K562 (cell line): ENCODE results near the gene NAT9. TPM values are rescaled to one million over a fixed set of nuclear protein-coding genes. Genes with fewer than 3 reads are reported as not detected.

Experiments
- ATF2 ChIP-seq: sonication (generic); formaldehyde crosslinking; IDR thresholded peaks from 2 replicates; pipeline ENCODE4 v1.8.1; 2022; ENCODE audit warnings: missing genetic modification reagents
- CBX2 ChIP-seq: fragments of 200-600 bp; sonication (generic); IDR thresholded peaks from one replicate; pipeline ENCODE4 v1.6.1; 2012; ENCODE audit warnings: mild to moderate bottlenecking, low read length, inconsistent platforms; ENCODE audit not compliant: insufficient read depth, poor library complexity, severe bottlenecking
- CHD1 ChIP-seq: fragments of 200-600 bp; sonication (generic); IDR thresholded peaks from one replicate; pipeline ENCODE4 v1.6.1; 2012; ENCODE audit warnings: mild to moderate bottlenecking, moderate library complexity, low read length, inconsistent platforms
- EZH2 ChIP-seq: IDR thresholded peaks from 2 replicates; pipeline ENCODE4 v1.6.1; 2012; ENCODE audit warnings: low read depth, mild to moderate bottlenecking, inconsistent platforms, low read length, borderline replicate concordance
- FOXJ3 ChIP-seq: sonication (generic); formaldehyde crosslinking; IDR thresholded peaks from 2 replicates; pipeline ENCODE4 v1.4.0; 2020; ENCODE audit warnings: mild to moderate bottlenecking, missing genetic modification reagents
- HDGF ChIP-seq: fragments of 450-650 bp; IDR thresholded peaks from 2 replicates; pipeline ENCODE4 v1.6.1; 2016
- MBD2 ChIP-seq: sonication (generic); IDR thresholded peaks from 2 replicates; pipeline ENCODE4 v1.6.1; 2016; ENCODE audit warnings: low read depth, borderline replicate concordance
- PHB2 ChIP-seq: fragments of 450-650 bp; IDR thresholded peaks from 2 replicates; pipeline ENCODE4 v1.6.1; 2017; ENCODE audit warnings: low read depth
- TAF15 ChIP-seq: fragments of 200-400 bp; formaldehyde crosslinking; IDR thresholded peaks from 2 replicates; pipeline ENCODE4 v1.6.1; 2017; ENCODE audit warnings: mild to moderate bottlenecking, low read depth, low read length, moderate library complexity
- ZNF124 ChIP-seq: sonication (generic); formaldehyde crosslinking; IDR thresholded peaks from 2 replicates; pipeline ENCODE4 v1.8.1; 2022; ENCODE audit warnings: missing genetic modification reagents
- ZNF347 ChIP-seq: fragments of 450-650 bp; formaldehyde crosslinking; IDR thresholded peaks from 2 replicates; pipeline ENCODE4 v1.4.0; 2020; ENCODE audit warnings: low read depth, mild to moderate bottlenecking, moderate library complexity
- polyA plus RNA-seq, 8 experiments: library from polyadenylated mRNA; depleted of rRNA in 4 of 8; stranded (reverse) in 5 of 8; unstranded in 3 of 8; fragments of >200 nt; fragmentation: Nextera tagmentation in 2 of 8; fragmentation: Illumina TruSeq in 1 of 8; extraction: Ambion mirVana in 2 of 8; extraction: Trizol in 1 of 8; gene quantifications; 2 replicates each; pipeline versions ENCODE4 v1.2.1 to v1.2.3, GENCODE V29; 2011 to 2014; ENCODE audit warnings: inconsistent platforms in 1 of 8, missing spikeins in 1 of 8
- total RNA-seq, 7 experiments: library from RNA; depleted of rRNA in 6 of 7; stranded (reverse); fragments of >200 nt in 6 of 7; fragmentation: Illumina TruSeq in 2 of 7; extraction: Trizol in 2 of 7; gene quantifications; 2 replicates each; pipeline versions ENCODE4 v1.2.1 to v1.2.3, GENCODE V29; 2011 to 2021; ENCODE audit warnings: low replicate concordance in 1 of 7
- TF ChIP-seq, protein P1 (sequence below): fragments of 200-600 bp; sonication (generic); IDR thresholded peaks from one replicate; pipeline ENCODE4 v1.6.1; 2012; ENCODE audit warnings: mild to moderate bottlenecking, low read depth, low read length, inconsistent platforms
- TF ChIP-seq, protein P2 (sequence below): fragments of 250-450 bp; sonication (Bioruptor Pico); IDR thresholded peaks from 2 replicates; pipeline ENCODE4 v1.8.0; 2022; ENCODE audit warnings: inconsistent platforms

NAT9 gene
- total and polyA plus RNA-seq, 9 of the 15 experiments (the other 6 are each of a cell fraction or from before 2014, with no cell fraction given): 4.2 to 63.6 (median 40.8) TPM

DNA sequence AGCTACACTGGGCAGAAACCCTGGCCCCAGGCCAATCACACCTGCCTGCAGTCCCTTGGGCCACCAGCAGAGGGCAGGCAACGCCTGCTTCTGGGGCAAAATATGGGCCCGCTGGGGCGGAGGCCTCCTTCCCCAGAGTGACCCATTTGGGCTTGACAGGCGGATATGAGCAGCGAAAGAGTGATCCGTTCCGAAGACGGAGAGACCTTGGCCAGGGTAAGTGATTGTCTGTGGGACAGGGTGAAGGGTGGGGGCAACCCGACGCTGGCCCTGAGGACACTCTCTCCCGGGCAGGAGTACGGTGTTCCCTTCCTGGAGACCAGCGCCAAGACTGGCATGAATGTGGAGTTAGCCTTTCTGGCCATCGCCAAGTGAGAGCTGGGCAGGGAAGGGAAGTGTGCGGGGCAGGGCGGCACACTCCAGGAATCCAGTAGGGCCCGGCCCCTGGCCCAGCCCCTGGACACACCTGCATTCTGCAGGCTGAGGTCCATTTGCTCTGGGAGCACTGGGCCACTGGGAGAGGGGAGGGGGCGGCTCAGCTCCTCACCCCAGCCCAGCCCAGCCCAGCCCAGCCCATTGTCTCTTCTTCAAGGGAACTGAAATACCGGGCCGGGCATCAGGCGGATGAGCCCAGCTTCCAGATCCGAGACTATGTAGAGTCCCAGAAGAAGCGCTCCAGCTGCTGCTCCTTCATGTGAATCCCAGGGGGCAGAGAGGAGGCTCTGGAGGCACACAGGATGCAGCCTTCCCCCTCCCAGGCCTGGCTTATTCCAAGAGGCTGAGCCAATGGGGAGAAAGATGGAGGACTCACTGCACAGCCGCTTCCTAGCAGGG is 31.2 kb downstream of the NAT9 start (continued):
- TF ChIP-seq ATF2 (CRISPR knock-in tag): no peak
- TF ChIP-seq CHD1: no peak
- no peak for TF ChIP-seq TAF15
- TF ChIP-seq EZH2: no peak
- TF ChIP-seq CBX2: no peak
- no peak for TF ChIP-seq MBD2
- no peak for TF ChIP-seq ZNF124 (CRISPR knock-in tag)
- TF ChIP-seq, protein P1, sequence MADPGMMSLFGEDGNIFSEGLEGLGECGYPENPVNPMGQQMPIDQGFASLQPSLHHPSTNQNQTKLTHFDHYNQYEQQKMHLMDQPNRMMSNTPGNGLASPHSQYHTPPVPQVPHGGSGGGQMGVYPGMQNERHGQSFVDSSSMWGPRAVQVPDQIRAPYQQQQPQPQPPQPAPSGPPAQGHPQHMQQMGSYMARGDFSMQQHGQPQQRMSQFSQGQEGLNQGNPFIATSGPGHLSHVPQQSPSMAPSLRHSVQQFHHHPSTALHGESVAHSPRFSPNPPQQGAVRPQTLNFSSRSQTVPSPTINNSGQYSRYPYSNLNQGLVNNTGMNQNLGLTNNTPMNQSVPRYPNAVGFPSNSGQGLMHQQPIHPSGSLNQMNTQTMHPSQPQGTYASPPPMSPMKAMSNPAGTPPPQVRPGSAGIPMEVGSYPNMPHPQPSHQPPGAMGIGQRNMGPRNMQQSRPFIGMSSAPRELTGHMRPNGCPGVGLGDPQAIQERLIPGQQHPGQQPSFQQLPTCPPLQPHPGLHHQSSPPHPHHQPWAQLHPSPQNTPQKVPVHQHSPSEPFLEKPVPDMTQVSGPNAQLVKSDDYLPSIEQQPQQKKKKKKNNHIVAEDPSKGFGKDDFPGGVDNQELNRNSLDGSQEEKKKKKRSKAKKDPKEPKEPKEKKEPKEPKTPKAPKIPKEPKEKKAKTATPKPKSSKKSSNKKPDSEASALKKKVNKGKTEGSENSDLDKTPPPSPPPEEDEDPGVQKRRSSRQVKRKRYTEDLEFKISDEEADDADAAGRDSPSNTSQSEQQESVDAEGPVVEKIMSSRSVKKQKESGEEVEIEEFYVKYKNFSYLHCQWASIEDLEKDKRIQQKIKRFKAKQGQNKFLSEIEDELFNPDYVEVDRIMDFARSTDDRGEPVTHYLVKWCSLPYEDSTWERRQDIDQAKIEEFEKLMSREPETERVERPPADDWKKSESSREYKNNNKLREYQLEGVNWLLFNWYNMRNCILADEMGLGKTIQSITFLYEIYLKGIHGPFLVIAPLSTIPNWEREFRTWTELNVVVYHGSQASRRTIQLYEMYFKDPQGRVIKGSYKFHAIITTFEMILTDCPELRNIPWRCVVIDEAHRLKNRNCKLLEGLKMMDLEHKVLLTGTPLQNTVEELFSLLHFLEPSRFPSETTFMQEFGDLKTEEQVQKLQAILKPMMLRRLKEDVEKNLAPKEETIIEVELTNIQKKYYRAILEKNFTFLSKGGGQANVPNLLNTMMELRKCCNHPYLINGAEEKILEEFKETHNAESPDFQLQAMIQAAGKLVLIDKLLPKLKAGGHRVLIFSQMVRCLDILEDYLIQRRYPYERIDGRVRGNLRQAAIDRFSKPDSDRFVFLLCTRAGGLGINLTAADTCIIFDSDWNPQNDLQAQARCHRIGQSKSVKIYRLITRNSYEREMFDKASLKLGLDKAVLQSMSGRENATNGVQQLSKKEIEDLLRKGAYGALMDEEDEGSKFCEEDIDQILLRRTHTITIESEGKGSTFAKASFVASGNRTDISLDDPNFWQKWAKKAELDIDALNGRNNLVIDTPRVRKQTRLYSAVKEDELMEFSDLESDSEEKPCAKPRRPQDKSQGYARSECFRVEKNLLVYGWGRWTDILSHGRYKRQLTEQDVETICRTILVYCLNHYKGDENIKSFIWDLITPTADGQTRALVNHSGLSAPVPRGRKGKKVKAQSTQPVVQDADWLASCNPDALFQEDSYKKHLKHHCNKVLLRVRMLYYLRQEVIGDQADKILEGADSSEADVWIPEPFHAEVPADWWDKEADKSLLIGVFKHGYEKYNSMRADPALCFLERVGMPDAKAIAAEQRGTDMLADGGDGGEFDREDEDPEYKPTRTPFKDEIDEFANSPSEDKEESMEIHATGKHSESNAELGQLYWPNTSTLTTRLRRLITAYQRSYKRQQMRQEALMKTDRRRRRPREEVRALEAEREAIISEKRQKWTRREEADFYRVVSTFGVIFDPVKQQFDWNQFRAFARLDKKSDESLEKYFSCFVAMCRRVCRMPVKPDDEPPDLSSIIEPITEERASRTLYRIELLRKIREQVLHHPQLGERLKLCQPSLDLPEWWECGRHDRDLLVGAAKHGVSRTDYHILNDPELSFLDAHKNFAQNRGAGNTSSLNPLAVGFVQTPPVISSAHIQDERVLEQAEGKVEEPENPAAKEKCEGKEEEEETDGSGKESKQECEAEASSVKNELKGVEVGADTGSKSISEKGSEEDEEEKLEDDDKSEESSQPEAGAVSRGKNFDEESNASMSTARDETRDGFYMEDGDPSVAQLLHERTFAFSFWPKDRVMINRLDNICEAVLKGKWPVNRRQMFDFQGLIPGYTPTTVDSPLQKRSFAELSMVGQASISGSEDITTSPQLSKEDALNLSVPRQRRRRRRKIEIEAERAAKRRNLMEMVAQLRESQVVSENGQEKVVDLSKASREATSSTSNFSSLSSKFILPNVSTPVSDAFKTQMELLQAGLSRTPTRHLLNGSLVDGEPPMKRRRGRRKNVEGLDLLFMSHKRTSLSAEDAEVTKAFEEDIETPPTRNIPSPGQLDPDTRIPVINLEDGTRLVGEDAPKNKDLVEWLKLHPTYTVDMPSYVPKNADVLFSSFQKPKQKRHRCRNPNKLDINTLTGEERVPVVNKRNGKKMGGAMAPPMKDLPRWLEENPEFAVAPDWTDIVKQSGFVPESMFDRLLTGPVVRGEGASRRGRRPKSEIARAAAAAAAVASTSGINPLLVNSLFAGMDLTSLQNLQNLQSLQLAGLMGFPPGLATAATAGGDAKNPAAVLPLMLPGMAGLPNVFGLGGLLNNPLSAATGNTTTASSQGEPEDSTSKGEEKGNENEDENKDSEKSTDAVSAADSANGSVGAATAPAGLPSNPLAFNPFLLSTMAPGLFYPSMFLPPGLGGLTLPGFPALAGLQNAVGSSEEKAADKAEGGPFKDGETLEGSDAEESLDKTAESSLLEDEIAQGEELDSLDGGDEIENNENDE: no peak
- TF ChIP-seq PHB2: no peak
- TF ChIP-seq, protein P2, sequence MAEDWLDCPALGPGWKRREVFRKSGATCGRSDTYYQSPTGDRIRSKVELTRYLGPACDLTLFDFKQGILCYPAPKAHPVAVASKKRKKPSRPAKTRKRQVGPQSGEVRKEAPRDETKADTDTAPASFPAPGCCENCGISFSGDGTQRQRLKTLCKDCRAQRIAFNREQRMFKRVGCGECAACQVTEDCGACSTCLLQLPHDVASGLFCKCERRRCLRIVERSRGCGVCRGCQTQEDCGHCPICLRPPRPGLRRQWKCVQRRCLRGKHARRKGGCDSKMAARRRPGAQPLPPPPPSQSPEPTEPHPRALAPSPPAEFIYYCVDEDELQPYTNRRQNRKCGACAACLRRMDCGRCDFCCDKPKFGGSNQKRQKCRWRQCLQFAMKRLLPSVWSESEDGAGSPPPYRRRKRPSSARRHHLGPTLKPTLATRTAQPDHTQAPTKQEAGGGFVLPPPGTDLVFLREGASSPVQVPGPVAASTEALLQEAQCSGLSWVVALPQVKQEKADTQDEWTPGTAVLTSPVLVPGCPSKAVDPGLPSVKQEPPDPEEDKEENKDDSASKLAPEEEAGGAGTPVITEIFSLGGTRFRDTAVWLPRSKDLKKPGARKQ (CRISPR knock-in tag): no peak
- TF ChIP-seq FOXJ3 (CRISPR knock-in tag): no peak
- TF ChIP-seq HDGF: peak; percentile 77
- TF ChIP-seq ZNF347 (CRISPR knock-in tag): no peak
